BE2C (cell line): ENCODE results near the gene NPTN.

ENCODE experiments used
- DNase-seq: peaks from one replicate; pipeline ENCODE4 v3.0.0-alpha.2; 2020
- H3K27me3 ChIP-seq: fragments of 250-450 bp; sonication (Bioruptor Pico); 2 replicates; pipeline ENCODE4 v1.5.1; 2020; ENCODE audit warnings: mild to moderate bottlenecking
- H3K36me3 ChIP-seq: fragments of 250-450 bp; sonication (Bioruptor Pico); 2 replicates; pipeline ENCODE4 v1.5.1; 2020; ENCODE audit warnings: mild to moderate bottlenecking
- H3K4me1 ChIP-seq: fragments of 250-450 bp; sonication (Bioruptor Pico); 2 replicates; pipeline ENCODE4 v1.5.1; 2020
- H3K4me3 ChIP-seq: 2 replicates; pipeline ENCODE4 v1.5.1; 2011; ENCODE audit warnings: low read depth, low read length
- H3K9me3 ChIP-seq: fragments of 250-450 bp; sonication (Bioruptor Pico); 2 replicates; pipeline ENCODE4 v1.5.1; 2020
- TF ChIP-seq, protein P1 (sequence below): IDR thresholded peaks from 2 replicates; pipeline ENCODE4 v1.5.1; 2012; ENCODE audit warnings: mild to moderate bottlenecking, low read depth, low read length

NPTN gene

DNA sequence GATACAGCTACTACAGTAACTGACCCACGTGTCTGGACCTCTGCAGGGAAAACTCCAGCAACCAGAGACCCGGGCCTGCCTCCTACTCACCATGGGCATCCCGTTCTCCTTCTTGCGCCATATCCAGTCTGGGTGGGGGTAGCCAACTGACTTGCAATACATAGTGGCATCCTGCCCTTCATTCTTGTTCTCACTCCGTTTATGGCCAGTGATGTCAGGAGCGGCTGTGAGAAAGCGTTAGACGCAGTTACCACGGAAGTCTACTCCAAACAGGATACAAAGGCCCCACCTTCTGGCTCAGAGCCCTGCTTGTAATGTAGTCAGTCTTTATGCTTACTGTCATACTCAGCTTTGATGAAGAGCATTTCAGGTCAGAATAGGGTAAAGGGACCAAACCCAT lies 59.6 kb downstream of the NPTN start:
- DNase-seq, result no peak
- Histone ChIP-seq H3K4me1 (no peaks in the 10 kb centered on the region), H3K36me3 (peaks cover 55% of the 10 kb centered on the region), H3K27me3 (no peaks in the 10 kb centered on the region), H3K4me3 (no peak overlapping the region), H3K9me3 (no peaks in the 10 kb centered on the region)
- TF ChIP-seq, protein P1, sequence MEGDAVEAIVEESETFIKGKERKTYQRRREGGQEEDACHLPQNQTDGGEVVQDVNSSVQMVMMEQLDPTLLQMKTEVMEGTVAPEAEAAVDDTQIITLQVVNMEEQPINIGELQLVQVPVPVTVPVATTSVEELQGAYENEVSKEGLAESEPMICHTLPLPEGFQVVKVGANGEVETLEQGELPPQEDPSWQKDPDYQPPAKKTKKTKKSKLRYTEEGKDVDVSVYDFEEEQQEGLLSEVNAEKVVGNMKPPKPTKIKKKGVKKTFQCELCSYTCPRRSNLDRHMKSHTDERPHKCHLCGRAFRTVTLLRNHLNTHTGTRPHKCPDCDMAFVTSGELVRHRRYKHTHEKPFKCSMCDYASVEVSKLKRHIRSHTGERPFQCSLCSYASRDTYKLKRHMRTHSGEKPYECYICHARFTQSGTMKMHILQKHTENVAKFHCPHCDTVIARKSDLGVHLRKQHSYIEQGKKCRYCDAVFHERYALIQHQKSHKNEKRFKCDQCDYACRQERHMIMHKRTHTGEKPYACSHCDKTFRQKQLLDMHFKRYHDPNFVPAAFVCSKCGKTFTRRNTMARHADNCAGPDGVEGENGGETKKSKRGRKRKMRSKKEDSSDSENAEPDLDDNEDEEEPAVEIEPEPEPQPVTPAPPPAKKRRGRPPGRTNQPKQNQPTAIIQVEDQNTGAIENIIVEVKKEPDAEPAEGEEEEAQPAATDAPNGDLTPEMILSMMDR, result no peak

DNA sequence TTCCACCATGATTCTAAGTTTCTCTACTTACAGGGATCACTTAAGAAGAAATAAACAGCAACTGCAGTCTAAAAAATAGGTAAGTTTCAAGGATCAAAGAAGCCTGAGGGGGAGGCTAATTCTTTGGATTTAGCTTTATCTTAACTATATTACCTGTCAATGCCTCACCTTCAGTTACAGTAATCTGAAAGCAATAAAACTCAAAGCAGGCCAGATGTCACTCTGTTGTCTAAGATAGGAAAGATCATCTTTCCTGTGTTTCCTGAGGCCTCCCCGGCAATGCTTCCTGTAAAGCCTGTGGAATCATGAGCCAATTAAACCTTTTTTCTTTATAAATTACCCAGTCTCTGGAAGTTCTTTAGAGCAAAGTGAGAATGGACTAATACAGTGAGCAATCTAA lies 60.2 kb downstream of the NPTN start:
- TF ChIP-seq, protein P1, result no peak
- Histone ChIP-seq H3K4me1 (no peaks in the 10 kb centered on the region), H3K36me3 (peaks cover 60% of the 10 kb centered on the region), H3K9me3 (no peaks in the 10 kb centered on the region), H3K4me3 (no peak overlapping the region), H3K27me3 (no peaks in the 10 kb centered on the region)
- DNase-seq, result no peak

DNA sequence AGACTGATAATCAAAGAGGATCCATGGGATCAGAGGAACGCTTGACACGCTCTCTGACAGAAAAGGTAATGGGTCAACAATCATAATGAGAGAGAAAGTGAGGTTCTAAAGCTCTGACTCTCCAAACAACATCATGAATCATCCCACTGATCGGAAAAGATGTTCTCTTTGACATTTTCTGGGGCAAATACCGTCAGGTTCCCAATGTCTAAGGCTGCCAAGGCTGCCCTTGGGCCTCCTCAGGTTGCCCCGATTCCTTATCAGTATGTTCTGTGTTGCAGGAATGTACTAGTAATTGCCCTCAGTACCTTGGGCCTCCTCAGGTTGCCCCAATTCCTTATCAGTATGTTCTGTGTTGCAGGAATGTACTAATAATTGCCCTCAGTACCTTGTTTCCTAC lies 60.9 kb downstream of the NPTN start:
- Histone ChIP-seq H3K4me1 (no peaks in the 10 kb centered on the region), H3K4me3 (no peak overlapping the region), H3K36me3 (peaks cover 61% of the 10 kb centered on the region), H3K9me3 (no peaks in the 10 kb centered on the region), H3K27me3 (no peaks in the 10 kb centered on the region)
- TF ChIP-seq, protein P1, result no peak
- DNase-seq, result no peak

DNA sequence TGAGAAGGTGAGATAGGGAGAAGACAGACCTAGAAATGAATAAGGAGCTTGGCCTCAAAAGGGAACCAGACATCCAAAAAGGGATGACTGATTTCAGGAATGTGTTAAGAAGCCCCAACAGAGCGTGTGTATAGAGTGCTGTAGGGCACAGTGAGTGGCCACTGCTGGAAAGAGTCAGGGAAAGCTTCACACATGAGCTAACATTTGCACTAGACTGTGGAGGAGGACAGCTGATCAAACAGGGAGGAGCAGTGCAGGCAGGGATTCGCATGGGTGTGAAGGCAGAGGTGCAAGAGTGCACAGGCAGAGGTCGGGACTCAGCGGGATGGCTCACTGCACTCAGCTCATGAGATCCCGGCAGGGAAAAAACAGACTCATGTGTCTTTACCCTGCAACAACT lies 61.8 kb downstream of the NPTN start:
- peaks cover 61% of the 10 kb centered on the region for H3K36me3 ChIP-seq
- TF ChIP-seq, protein P1, result no peak
- no peaks in the 10 kb centered on the region for H3K27me3 ChIP-seq
- H3K9me3 ChIP-seq, result no peaks in the 10 kb centered on the region
- DNase-seq, result no peak
- no peaks in the 10 kb centered on the region for H3K4me1 ChIP-seq
- no peak overlapping the region for H3K4me3 ChIP-seq

DNA sequence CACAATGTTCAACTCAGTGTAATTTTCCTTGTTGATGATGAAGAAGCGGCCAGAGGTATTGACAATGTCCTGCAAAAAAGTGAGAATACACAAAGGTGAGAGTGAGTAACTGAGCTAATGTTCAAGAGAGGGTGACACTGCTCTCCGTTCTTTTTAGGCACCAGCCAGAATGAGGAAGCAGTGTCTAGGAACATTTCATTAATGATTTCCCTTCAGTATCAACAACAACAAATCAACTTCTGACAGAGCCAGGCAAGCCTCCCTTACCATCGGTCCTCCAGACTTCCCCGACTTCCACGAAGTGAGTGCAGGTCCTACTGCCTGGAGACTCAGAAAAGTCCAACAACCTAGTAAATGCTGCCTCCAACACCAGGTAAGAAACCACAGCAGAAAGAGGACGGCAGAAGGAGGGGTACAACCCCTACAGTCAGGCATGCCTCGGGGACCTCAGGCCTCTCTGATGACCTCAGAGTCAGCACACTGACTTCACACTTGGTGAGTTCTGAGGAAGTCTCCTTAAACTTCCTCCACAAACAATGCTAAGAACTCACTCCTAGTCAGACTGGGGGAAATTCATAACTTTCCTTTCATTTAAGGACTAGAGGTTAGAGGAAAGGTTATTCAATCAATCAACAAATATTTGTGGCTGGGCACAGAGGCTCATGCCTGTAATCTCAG lies 62.7 kb downstream of the NPTN start:
- H3K36me3 ChIP-seq, result peaks cover 58% of the 10 kb centered on the region
- no peaks in the 10 kb centered on the region for H3K27me3 ChIP-seq
- DNase-seq, result no peak
- no peak overlapping the region for H3K4me3 ChIP-seq
- TF ChIP-seq, protein P1, result no peak
- H3K4me1 ChIP-seq, result no peaks in the 10 kb centered on the region
- no peaks in the 10 kb centered on the region for H3K9me3 ChIP-seq

DNA sequence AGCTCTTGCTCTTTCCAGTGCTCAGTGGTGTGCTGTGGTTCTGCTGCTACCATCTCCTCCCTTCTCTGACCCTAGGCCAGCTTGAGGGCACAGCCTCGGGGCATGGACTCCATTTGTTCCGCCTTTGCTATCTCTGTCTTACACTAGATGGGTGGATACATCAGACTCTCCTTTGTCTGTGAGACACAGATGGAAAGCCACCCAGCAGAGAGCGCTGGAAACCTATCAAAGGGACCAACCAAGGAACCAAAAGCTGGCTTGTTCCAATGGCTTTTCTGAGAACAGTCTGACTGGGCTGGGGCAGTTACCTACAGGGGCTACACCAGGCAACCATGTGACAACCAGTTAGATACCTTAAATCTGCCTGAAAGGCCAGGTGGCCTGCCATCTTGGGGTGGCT lies 63.8 kb downstream of the NPTN start:
- Histone ChIP-seq H3K4me1 (no peaks in the 10 kb centered on the region), H3K27me3 (no peaks in the 10 kb centered on the region), H3K36me3 (peaks cover 60% of the 10 kb centered on the region), H3K9me3 (no peaks in the 10 kb centered on the region), H3K4me3 (no peak overlapping the region)
- DNase-seq, result no peak
- TF ChIP-seq, protein P1, result peak; percentile 19
